ENCODE data around the gene GCN1.

Gene GCN1

DNA sequence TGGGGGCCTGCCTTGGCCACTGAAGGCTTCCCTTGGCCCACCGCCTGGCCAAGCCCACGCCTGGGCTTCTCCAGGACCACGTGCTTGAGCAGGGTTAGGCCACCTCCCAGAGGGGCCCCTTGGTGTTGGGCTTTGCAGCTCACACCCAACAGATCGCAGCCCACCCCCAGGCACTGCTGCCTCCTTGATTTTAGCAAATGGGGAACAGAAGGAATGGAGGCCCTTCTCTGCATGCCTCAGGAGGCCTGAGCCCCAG, 101.3 kb downstream of the GCN1 start:
- H3K27ac ChIP-seq (replicated peaks) = no peak overlapping the region
- no peaks in the 10 kb centered on the region for H3K27me3 ChIP-seq (ENCODE audit: insufficient read depth, poor library complexity, severe bottlenecking)
- H3K4me3 ChIP-seq (replicated peaks; ENCODE audit: insufficient read depth, low read length) = no peak overlapping the region
- TF ChIP-seq, protein P1, sequence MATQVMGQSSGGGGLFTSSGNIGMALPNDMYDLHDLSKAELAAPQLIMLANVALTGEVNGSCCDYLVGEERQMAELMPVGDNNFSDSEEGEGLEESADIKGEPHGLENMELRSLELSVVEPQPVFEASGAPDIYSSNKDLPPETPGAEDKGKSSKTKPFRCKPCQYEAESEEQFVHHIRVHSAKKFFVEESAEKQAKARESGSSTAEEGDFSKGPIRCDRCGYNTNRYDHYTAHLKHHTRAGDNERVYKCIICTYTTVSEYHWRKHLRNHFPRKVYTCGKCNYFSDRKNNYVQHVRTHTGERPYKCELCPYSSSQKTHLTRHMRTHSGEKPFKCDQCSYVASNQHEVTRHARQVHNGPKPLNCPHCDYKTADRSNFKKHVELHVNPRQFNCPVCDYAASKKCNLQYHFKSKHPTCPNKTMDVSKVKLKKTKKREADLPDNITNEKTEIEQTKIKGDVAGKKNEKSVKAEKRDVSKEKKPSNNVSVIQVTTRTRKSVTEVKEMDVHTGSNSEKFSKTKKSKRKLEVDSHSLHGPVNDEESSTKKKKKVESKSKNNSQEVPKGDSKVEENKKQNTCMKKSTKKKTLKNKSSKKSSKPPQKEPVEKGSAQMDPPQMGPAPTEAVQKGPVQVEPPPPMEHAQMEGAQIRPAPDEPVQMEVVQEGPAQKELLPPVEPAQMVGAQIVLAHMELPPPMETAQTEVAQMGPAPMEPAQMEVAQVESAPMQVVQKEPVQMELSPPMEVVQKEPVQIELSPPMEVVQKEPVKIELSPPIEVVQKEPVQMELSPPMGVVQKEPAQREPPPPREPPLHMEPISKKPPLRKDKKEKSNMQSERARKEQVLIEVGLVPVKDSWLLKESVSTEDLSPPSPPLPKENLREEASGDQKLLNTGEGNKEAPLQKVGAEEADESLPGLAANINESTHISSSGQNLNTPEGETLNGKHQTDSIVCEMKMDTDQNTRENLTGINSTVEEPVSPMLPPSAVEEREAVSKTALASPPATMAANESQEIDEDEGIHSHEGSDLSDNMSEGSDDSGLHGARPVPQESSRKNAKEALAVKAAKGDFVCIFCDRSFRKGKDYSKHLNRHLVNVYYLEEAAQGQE (IDR thresholded peaks at IDR 0.05; ENCODE audit: insufficient replicate concordance, low read depth) = no peak
- no peak for TF ChIP-seq POLR2AphosphoS5 (IDR thresholded peaks at IDR 0.05; ENCODE audit: low read depth)
- no peak for TF ChIP-seq GABPA (IDR thresholded peaks at IDR 0.05; ENCODE audit: low read depth)
- TF ChIP-seq, protein P2, sequence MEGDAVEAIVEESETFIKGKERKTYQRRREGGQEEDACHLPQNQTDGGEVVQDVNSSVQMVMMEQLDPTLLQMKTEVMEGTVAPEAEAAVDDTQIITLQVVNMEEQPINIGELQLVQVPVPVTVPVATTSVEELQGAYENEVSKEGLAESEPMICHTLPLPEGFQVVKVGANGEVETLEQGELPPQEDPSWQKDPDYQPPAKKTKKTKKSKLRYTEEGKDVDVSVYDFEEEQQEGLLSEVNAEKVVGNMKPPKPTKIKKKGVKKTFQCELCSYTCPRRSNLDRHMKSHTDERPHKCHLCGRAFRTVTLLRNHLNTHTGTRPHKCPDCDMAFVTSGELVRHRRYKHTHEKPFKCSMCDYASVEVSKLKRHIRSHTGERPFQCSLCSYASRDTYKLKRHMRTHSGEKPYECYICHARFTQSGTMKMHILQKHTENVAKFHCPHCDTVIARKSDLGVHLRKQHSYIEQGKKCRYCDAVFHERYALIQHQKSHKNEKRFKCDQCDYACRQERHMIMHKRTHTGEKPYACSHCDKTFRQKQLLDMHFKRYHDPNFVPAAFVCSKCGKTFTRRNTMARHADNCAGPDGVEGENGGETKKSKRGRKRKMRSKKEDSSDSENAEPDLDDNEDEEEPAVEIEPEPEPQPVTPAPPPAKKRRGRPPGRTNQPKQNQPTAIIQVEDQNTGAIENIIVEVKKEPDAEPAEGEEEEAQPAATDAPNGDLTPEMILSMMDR (IDR thresholded peaks at IDR 0.05; ENCODE audit: insufficient read depth, low read length) = no peak
- no peak for TF ChIP-seq SPI1 (IDR thresholded peaks at IDR 0.05; ENCODE audit: borderline replicate concordance, low read depth)
- DNase-seq (ENCODE audit: low read depth in 1 of 2, low spot score in 1 of 2) = no peak

DNA sequence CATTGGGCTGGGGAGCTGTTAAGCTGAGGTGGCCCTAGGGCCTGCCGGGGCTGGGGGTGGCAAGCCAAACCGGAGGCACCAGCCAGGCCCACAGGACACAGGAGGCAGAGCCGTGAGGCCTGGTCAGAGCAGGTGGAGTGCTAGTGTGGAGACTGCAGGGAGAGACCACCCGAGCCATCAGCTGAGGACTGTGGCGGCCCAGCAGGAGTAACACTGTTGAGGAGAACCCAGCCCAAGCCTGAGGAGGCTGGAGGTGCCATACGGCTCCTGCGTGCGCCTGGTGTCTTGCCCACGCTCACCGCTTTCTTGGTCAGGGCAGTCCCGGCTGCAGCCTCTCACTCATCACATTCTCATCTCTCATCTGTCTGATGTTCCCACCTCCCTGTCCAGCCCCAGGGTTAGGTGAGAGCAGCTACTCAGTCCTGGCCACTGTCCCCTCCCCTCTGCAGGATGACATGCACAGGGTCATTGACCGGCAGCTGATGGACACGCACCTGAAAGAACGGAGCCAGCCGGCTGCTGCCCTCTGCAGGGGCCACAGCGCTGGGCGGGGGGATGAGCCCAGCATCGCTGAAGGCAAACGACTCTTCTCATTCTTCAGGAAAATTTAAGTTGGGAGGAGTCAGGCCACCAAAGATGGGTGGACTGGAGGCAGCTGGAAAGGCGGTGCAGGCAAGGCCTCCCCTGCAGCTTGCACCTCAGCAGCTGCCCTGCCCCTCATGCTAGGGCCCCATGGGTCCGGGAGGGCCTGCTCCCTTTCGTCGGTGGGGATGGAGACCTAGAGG, 101.8 kb downstream of the GCN1 start:
- Histone ChIP-seq H3K27ac (replicated peaks) (no peak overlapping the region), H3K4me3 (replicated peaks; ENCODE audit: insufficient read depth, low read length) (no peak overlapping the region), H3K27me3 (ENCODE audit: insufficient read depth, poor library complexity, severe bottlenecking) (no peaks in the 10 kb centered on the region)
- no peak for DNase-seq (ENCODE audit: low read depth in 1 of 2, low spot score in 1 of 2)
- TF ChIP-seq GABPA (IDR thresholded peaks at IDR 0.05; ENCODE audit: low read depth) = no peak
- TF ChIP-seq, protein P2 (IDR thresholded peaks at IDR 0.05; ENCODE audit: insufficient read depth, low read length) = no peak
- TF ChIP-seq, protein P1 (IDR thresholded peaks at IDR 0.05; ENCODE audit: insufficient replicate concordance, low read depth) = no peak
- TF ChIP-seq POLR2AphosphoS5 (IDR thresholded peaks at IDR 0.05; ENCODE audit: low read depth) = no peak
- no peak for TF ChIP-seq SPI1 (IDR thresholded peaks at IDR 0.05; ENCODE audit: borderline replicate concordance, low read depth)

DNA sequence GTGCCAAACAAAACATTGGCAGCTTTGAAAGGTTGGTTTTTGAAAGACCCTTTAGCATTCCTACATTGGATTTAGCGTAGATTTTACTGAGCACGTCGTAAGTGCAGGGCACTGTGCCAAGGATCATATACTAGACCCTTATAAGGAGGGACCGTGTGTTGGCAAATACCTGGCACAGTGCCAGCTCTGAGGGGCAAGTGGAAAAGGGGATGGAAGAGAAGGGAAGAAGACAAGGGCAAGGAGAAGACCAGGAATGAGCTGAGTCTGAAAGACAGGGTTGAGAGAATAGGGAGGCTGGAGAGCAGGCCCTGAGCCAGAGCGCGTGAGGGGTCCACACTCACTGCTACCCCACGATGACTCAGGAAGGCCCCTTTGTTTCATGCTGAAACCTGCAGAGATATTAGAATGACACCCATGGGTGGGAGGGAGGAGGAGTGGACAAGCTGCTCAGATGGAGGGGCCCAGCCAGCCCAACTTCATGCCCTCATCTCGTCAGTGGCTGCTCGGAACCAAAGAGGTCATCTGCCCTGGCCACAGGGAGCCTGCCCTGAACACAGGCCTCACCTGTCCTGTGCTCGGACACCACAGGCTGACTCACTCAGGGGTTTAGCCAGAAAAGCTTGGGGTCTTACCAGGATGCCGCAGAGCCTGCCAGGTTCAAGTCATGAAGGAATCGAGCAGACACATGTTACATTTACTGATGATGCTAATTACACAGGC, 103.0 kb downstream of the GCN1 start:
- DNase-seq (ENCODE audit: low read depth in 1 of 2, low spot score in 1 of 2) = no peak
- no peaks in the 10 kb centered on the region for H3K27me3 ChIP-seq (ENCODE audit: insufficient read depth, poor library complexity, severe bottlenecking)
- H3K27ac ChIP-seq (replicated peaks) = no peak overlapping the region
- H3K4me3 ChIP-seq (replicated peaks; ENCODE audit: insufficient read depth, low read length) = no peak overlapping the region
- no peak for TF ChIP-seq SPI1 (IDR thresholded peaks at IDR 0.05; ENCODE audit: borderline replicate concordance, low read depth)
- no peak for TF ChIP-seq GABPA (IDR thresholded peaks at IDR 0.05; ENCODE audit: low read depth)

DNA sequence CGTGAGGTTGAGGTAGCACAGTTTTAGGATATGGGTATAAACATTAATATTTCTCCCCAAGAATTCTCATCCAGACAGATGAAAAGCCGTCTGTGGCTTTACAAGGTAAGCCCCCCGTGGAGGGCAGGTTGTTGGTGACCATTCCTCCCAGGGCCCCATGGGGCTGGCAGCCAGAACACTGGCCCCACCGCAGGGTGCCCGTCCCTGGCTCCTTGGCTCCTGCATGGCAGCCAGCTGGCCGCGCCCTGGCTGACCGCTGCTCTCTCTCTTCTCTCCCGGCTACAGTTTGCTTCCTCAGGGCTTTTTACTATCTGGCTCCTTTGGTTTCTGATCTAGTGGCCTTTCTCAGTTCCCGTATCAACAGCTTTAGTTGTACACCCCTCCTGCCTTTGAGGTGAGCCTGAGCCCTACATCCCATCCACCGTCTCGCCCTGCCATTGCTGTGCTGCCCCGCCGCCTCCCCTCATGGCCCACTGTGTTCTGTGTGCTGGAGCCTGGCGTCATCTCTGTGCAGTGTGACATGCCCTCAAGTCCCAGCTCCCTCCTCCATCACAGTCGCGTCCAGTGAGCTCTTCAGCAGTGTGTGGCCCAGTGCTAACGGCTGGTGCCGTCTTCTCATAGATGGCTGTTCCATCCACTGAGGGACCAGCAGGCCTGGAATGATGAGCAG, 103.8 kb downstream of the GCN1 start:
- no peak for TF ChIP-seq POLR2AphosphoS5 (IDR thresholded peaks at IDR 0.05; ENCODE audit: low read depth)
- no peak for TF ChIP-seq GABPA (IDR thresholded peaks at IDR 0.05; ENCODE audit: low read depth)
- TF ChIP-seq, protein P2 (IDR thresholded peaks at IDR 0.05; ENCODE audit: insufficient read depth, low read length) = no peak
- TF ChIP-seq, protein P1 (IDR thresholded peaks at IDR 0.05; ENCODE audit: insufficient replicate concordance, low read depth) = no peak
- TF ChIP-seq SPI1 (IDR thresholded peaks at IDR 0.05; ENCODE audit: borderline replicate concordance, low read depth) = no peak
- Histone ChIP-seq H3K27me3 (ENCODE audit: insufficient read depth, poor library complexity, severe bottlenecking) (no peaks in the 10 kb centered on the region), H3K4me3 (replicated peaks; ENCODE audit: insufficient read depth, low read length) (no peak overlapping the region), H3K27ac (replicated peaks) (no peak overlapping the region)
- DNase-seq (ENCODE audit: low read depth in 1 of 2, low spot score in 1 of 2) = no peak

Measured in HL-60 (cell line).